OCI-LY3 (cell line): ENCODE measurements around the gene KHNYN.

Experiments used
- H2AFZ ChIP-seq: fragments of 200-600, 300-600 bp; shearing (Covaris generic); 2 replicates; pipeline ENCODE4 v1.6.0; 2014; ENCODE audit warnings: antibody characterized with exemption, low read depth, low read length
- H3K27ac ChIP-seq: fragments of 200-600, 300-600 bp; sonication (generic); 2 replicates; pipeline ENCODE4 v1.5.1; 2014; ENCODE audit warnings: mild to moderate bottlenecking, low read length, moderate library complexity, mixed read lengths
- H3K27me3 ChIP-seq: fragments of 200-600, 300-600 bp; sonication (generic); 2 replicates; pipeline ENCODE4 v1.6.1; 2014; ENCODE audit warnings: low read depth, low read length, mixed read lengths
- H3K36me3 ChIP-seq: fragments of 200-600, 300-600 bp; sonication (generic); replicated peaks from 2 replicates; pipeline ENCODE3; 2014; ENCODE audit warnings: low read depth, low read length, mixed read lengths
- H3K4me1 ChIP-seq: fragments of 300-600, 200-600 bp; sonication (generic); 2 replicates; pipeline ENCODE4 v1.6.1; 2014; ENCODE audit warnings: low read length, mixed read lengths
- H3K4me2 ChIP-seq: fragments of 200-600, 300-600 bp; sonication (generic); 2 replicates; pipeline ENCODE4 v1.6.1; 2014; ENCODE audit warnings: low read length, mixed read lengths
- H3K4me3 ChIP-seq: fragments of 300-600, 200-600 bp; sonication (generic); 2 replicates; pipeline ENCODE4 v1.5.1; 2014; ENCODE audit warnings: antibody characterized with exemption, mild to moderate bottlenecking, low read length, moderate library complexity
- H3K79me2 ChIP-seq: fragments of 300-600, 200-600 bp; shearing (Covaris generic); 2 replicates; pipeline ENCODE4 v1.6.1; 2014; ENCODE audit warnings: mild to moderate bottlenecking, low read length, mixed read lengths
- H3K9ac ChIP-seq: fragments of 300-600, 200-600 bp; shearing (Covaris generic); 2 replicates; pipeline ENCODE4 v1.6.0; 2014; ENCODE audit warnings: mild to moderate bottlenecking, low read length, moderate library complexity
- H3K9me3 ChIP-seq: fragments of 200-600, 300-600 bp; shearing (Covaris generic); 2 replicates; pipeline ENCODE4 v1.6.1; 2014; ENCODE audit warnings: low read length, mixed read lengths; ENCODE audit not compliant: insufficient read depth
- H4K20me1 ChIP-seq: fragments of 200-600, 300-600 bp; sonication (generic); 2 replicates; pipeline ENCODE4 v1.6.1; 2016; ENCODE audit warnings: low read length, mixed read lengths; ENCODE audit not compliant: insufficient read depth
- EZH2phosphoT487 ChIP-seq: fragments of 200-600 bp; shearing (Covaris generic); IDR thresholded peaks from 2 replicates; pipeline ENCODE4 v1.6.1; 2018; ENCODE audit warnings: antibody characterized with exemption, mixed run types, low read depth
- TF ChIP-seq, protein P1 (sequence below): fragments of 200-600, 300-600 bp; sonication (generic); IDR thresholded peaks from 2 replicates; pipeline ENCODE4 v1.5.1; 2014; ENCODE audit warnings: antibody characterized with exemption, low read length, low read depth

KHNYN gene

DNA sequence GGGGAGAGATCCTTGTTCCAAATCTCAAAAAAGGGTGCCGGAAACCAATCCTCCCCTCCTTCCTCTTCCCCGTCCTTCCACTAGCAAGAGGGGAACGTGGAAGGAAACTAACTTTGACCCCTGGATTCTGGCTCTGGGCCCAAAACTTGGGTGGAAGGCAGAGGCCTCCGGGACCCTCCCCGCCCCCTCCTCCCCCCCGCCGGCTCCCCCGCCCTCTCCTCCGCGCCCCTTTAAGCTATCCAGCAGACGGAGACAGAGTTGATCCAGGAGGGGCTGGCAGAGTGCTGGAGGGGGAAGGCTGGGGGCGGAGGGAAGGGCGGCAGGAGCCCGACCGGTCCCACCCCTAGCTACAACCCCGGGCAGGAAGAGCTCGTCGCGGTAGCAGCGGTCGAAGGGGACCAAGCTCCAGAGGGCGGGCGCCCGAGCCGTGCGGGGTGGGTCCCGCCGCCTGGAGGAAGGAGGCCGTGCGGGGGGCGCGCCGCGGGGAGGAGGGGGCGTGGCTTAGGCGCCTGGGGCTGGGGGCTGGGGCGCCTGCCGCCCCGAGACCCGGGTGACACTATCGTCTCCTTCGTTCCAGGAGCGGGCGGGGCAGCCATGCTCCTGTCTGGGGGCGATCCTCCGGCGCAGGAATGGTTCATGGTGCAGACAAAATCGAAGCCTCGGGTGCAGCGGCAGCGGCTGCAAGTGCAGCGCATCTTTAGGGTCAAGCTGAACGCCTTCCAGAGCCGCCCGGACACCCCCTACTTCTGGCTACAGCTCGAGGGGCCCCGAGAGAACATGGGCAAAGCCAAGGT is 30.9 kb upstream of the KHNYN start, which contains the start of gene NYNRIN:
Gene NYNRIN (plus strand): TSS at position 351 of the 794 bp plus-strand sequence. CDS start 244 bp downstream, at position 595.
- H3K27ac ChIP-seq, result no peak within 1 kb of the TSS
- H3K4me2 ChIP-seq, result peak within 1 kb of the TSS; percentile 80
- H3K4me3 ChIP-seq, result peak within 1 kb of the TSS; percentile 76
- peaks cover 14% of the 10 kb centered on the region; the same call in 1 of the 2 replicates for H3K27me3 ChIP-seq
- H3K9ac ChIP-seq, result peak within 1 kb of the TSS; percentile 40
- no peaks in the 10 kb centered on the region for H3K79me2 ChIP-seq
- H3K36me3 ChIP-seq, result no peaks in the 10 kb centered on the region
- H3K4me1 ChIP-seq, result no peaks in the 10 kb centered on the region
- H2AFZ ChIP-seq, result peak within 1 kb of the TSS; percentile 68; the same call in 1 of the 2 replicates
- H3K9me3 ChIP-seq, result no peaks in the 10 kb centered on the region
- TF ChIP-seq EZH2phosphoT487, result no peak
- TF ChIP-seq, protein P1, sequence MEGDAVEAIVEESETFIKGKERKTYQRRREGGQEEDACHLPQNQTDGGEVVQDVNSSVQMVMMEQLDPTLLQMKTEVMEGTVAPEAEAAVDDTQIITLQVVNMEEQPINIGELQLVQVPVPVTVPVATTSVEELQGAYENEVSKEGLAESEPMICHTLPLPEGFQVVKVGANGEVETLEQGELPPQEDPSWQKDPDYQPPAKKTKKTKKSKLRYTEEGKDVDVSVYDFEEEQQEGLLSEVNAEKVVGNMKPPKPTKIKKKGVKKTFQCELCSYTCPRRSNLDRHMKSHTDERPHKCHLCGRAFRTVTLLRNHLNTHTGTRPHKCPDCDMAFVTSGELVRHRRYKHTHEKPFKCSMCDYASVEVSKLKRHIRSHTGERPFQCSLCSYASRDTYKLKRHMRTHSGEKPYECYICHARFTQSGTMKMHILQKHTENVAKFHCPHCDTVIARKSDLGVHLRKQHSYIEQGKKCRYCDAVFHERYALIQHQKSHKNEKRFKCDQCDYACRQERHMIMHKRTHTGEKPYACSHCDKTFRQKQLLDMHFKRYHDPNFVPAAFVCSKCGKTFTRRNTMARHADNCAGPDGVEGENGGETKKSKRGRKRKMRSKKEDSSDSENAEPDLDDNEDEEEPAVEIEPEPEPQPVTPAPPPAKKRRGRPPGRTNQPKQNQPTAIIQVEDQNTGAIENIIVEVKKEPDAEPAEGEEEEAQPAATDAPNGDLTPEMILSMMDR, result no peak
- no peaks in the 10 kb centered on the region for H4K20me1 ChIP-seq

DNA sequence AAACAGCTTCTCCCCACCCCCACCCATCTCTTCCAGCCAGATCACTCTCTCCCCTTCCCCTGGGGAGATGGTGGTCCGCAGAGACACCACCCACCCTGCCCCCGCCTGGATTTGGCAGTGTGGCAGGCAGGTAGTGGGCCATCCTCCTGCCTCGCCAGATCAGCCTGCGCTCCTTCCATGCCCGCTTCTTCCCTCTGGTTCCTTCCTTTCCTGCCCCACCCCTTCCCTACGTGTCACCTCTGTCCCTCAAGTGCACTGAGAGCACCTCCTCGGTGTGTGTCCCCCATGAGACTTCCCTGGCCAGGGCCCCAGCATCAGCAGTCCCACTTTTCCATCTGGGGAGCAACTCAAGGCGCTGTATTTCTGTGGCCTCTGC is 30.3 kb upstream of the KHNYN start:
- Histone ChIP-seq H3K9ac (peak overlapping the region; percentile 40), H2AFZ (peak overlapping the region; percentile 68; the same call in 1 of the 2 replicates), H3K4me2 (peak overlapping the region; percentile 80)

DNA sequence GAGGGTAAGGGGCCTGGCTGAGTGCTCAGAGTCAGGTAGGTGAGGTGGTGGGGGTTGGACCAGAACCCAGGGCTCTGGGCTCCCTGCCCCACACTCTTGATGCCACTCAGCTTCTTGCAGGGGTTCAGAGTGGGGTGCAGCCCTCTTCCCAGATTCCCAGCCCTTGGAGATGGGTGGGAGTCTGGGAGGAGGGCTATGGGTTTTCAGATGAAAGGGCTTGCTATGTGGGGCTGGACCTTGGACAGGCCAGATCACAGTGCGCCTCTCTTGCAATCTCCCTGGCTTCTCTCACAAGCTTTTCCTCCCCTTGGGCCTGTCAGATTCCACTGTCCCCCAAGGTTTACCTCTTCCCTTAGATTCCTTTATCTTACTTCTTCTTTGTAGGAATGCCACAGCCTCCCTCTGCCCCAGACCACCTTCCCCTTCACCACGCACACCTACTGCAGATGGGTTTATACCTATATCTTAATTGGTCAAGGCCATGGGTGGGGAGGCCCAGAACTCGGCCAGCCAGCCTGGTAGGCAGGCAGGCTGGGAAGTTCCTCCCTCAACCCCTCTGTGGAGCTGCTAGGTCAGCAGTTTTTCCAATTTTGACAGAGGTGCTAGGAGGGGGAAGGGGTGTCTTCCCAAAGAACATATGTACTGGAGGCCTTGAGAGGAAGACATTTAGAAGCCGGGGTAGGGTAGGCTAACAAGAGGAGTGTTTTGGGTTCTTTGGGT is 29.6 kb upstream of the KHNYN start:
- TF ChIP-seq EZH2phosphoT487, result no peak
- TF ChIP-seq, protein P1, result no peak
- Histone ChIP-seq H3K4me2 (peak overlapping the region; percentile 80), H3K9me3 (no peaks in the 10 kb centered on the region), H4K20me1 (no peaks in the 10 kb centered on the region), H3K79me2 (no peaks in the 10 kb centered on the region), H3K4me3 (no peak overlapping the region), H3K27me3 (peaks cover 17% of the 10 kb centered on the region; the same call in 1 of the 2 replicates), H3K9ac (no peak overlapping the region), H3K36me3 (no peaks in the 10 kb centered on the region), H3K4me1 (no peaks in the 10 kb centered on the region), H2AFZ (no peak overlapping the region), H3K27ac (no peak overlapping the region)

More for the DNA sequence above, 30.3 kb upstream of the KHNYN start:
- Histone ChIP-seq H3K27ac (no peak overlapping the region), H3K4me1 (no peaks in the 10 kb centered on the region), H3K9me3 (no peaks in the 10 kb centered on the region), H3K36me3 (no peaks in the 10 kb centered on the region), H3K79me2 (no peaks in the 10 kb centered on the region), H3K4me3 (peak overlapping the region; percentile 76), H4K20me1 (no peaks in the 10 kb centered on the region), H3K27me3 (peaks cover 13% of the 10 kb centered on the region; the same call in 1 of the 2 replicates)
- TF ChIP-seq EZH2phosphoT487, result no peak

DNA sequence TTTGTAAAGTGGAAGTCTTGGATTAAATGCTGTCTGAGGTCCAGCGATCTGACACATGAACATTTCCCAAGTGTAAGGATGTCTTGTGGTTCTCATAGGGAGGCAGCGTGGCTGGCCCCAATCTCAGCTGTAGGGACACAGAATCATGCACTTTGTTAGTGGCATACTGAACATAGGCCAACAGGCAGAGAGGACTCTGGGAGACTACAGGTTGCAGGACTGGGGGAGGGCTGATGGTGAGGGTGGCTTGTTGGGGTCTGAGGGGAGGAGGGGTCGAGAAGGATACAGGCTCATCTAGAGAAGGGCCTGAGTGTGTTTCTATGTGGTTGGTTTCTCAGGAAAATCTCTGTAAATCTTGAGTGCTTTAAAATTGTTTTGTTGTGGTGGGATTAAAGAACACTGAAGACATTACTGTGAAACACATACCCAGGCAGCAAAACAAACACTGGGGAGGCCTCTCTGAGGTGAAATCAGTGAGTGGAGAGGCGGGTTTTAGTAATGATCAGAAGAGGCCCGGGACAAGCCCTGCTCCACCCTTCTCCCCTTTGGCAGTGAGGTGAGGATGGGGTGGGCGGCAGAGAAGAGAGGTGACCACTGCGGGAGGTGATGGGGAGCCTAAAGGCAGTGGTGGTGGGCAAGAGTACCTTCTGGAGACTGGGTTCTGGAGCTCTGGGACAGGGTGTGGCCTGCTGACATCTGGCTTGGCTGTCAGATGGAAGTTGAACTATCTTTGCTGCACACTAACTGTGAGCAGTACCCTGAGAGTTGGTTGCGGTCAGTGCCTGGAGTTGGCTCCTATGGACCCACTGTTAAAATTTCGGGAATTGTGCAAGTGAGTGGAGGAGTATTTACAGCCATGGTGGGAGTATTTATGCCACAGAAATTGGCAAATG is 27.7 kb upstream of the KHNYN start:
- H3K27ac ChIP-seq, result no peak overlapping the region

More for the DNA sequence above, 27.7 kb upstream of the KHNYN start:
- peaks cover 17% of the 10 kb centered on the region; the same call in 1 of the 2 replicates for H3K27me3 ChIP-seq
- H3K79me2 ChIP-seq, result no peaks in the 10 kb centered on the region
- H3K4me3 ChIP-seq, result no peak overlapping the region
- H3K4me2 ChIP-seq, result no peak overlapping the region
- H3K4me1 ChIP-seq, result no peaks in the 10 kb centered on the region
- H4K20me1 ChIP-seq, result no peaks in the 10 kb centered on the region
- H2AFZ ChIP-seq, result no peak overlapping the region
- H3K36me3 ChIP-seq, result no peaks in the 10 kb centered on the region
- H3K9me3 ChIP-seq, result no peaks in the 10 kb centered on the region
- TF ChIP-seq EZH2phosphoT487, result no peak
- TF ChIP-seq, protein P1, result no peak
- no peak overlapping the region for H3K9ac ChIP-seq
